Stimulated activated memory B cell treated with anti-CD40 and anti-IgM and Interleukin-4, amounts not matched to agents 10 μg/mL and 1 μg/mL and 100 μg/mL, for 72 hours (primary cell): ENCODE data around the gene ZNF827.
"Not testable (repeated sequence)": the region's sequence is repeated elsewhere in the genome, so short reads cannot be mapped to it uniquely, and the experiment has no call there.

Experiments used
- ATAC-seq: fragments of 150-1000 bp; cut with Tn5 transposase; 2 replicates; pipeline ENCODE4 v1.10.0; 2021
- H3K27ac Mint-ChIP-seq: one replicate; pipeline ENCODE4 v1.8.0; 2022; ENCODE audit warnings: mild to moderate bottlenecking, mixed read lengths
- H3K27me3 Mint-ChIP-seq: one replicate; pipeline ENCODE4 v1.8.0; 2022; ENCODE audit warnings: mixed read lengths
- H3K36me3 Mint-ChIP-seq: one replicate; pipeline ENCODE4 v1.8.0; 2022; ENCODE audit warnings: mixed read lengths
- H3K4me1 Mint-ChIP-seq: one replicate; pipeline ENCODE4 v1.8.0; 2022; ENCODE audit warnings: mixed read lengths
- H3K4me3 Mint-ChIP-seq: one replicate; pipeline ENCODE4 v1.8.0; 2022; ENCODE audit warnings: mild to moderate bottlenecking, moderate library complexity, mixed read lengths
- H3K9me3 Mint-ChIP-seq: one replicate; pipeline ENCODE4 v1.8.0; 2022; ENCODE audit warnings: mixed read lengths

Gene ZNF827

DNA sequence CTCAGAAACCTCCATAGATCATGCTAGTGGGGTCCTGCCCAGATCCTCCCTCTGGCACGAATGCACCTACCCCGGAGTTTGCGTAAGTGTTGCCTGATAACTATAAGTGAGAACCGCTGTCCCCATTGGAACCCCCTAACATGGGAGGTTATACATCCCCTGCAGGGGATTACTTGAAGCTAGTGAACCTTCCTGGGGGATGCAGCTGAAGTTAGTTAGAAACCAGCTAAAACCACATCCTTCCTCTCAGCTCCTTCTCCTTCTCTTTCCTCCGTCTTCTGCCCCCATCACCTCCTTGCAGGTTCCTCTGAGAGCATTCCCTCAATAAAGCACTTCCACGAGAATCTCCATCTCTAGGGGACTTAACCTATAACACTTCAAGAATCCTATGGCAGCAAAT lies 95.0 kb downstream of the ZNF827 start:
- peaks cover 62% of the 10 kb centered on the region for H3K36me3 Mint-ChIP-seq
- ATAC-seq, result no peak

DNA sequence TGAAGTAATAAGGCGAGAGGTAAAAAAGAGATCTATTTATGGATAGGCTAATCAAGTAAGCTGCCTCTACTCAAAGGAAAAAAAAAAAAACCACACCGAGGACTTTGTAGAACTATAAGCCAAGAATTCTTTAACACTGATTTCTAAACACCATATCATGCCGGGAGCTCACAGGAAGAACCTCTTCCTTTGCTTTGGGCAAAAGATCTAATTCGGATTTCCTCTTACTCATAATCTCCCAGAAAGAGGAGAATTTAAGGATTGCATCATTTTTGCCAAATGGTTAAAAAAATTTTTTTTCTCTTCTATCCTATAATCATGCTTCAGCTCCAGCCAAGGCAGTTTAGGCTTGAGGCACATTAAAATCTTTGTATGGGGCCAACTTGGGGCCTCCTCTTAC lies 95.5 kb downstream of the ZNF827 start:
- Mint-ChIP-seq H3K4me3 (no peak overlapping the region), H3K36me3 (peaks cover 61% of the 10 kb centered on the region), H3K4me1 (peaks cover 12% of the 10 kb centered on the region), H3K27me3 (no peaks in the 10 kb centered on the region), H3K27ac (peak overlapping the region; percentile 18), H3K9me3 (no peaks in the 10 kb centered on the region)
- ATAC-seq, result no peak

More for the DNA sequence above, 95.0 kb downstream of the ZNF827 start:
- H3K4me3 Mint-ChIP-seq, result no peak overlapping the region
- no peaks in the 10 kb centered on the region for H3K9me3 Mint-ChIP-seq
- no peaks in the 10 kb centered on the region for H3K27me3 Mint-ChIP-seq
- peak overlapping the region; percentile 18 for H3K27ac Mint-ChIP-seq
- peaks cover 12% of the 10 kb centered on the region for H3K4me1 Mint-ChIP-seq

DNA sequence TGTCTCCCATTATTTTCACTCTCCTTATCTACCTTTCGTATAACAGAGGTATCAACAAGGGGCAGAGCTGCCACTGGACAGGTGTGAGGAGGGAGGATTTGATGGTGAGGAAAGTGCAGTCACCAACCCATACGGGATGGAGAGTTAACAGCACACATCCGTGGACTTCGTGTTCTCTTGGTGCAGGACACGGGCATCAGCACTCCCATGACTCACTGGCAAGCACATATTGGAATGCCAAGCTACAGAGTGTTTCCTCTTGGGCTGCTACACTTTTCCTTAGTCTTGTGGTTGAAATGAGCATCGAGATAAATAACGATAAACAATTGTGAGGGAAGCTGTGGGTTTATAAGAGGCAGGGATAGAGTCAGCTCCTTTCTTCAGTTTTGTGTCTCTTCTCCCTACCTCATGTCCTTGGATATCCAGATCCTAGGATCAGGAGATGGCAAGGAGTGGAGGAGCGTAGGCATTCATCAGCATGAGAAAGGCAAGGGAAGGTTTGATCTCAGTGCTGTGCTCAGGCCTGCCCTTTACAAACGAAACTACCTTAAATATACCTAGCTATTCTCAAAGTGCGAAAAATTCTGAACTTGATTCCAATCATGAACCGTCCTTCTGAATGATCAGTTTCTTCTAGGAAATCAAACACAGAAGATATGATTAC lies 96.3 kb downstream of the ZNF827 start:
- peaks cover 12% of the 10 kb centered on the region for H3K4me1 Mint-ChIP-seq
- peaks cover 60% of the 10 kb centered on the region for H3K36me3 Mint-ChIP-seq
- H3K27ac Mint-ChIP-seq, result peak overlapping the region; percentile 42
- no peaks in the 10 kb centered on the region for H3K27me3 Mint-ChIP-seq
- no peak overlapping the region for H3K4me3 Mint-ChIP-seq
- no peaks in the 10 kb centered on the region for H3K9me3 Mint-ChIP-seq
- no peak for ATAC-seq

DNA sequence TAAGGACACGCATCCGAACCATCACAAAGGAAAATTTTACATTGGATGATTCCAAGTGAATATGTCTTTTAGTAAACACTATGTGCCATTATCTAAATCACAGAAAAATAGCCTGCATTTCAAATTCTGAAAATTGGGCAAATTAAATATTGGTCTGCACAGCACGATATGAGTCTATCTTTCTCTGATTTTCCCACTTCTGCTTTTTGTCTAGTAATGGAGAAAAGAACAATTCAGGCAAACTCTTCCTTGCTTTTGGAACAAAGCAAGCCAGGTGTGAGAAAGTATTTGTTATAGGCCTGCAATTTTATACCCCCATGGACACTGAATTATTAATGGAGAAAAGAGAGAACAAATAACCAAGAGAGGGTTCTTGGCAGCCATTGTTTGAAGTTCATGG lies 97.8 kb downstream of the ZNF827 start:
- H3K27me3 Mint-ChIP-seq, result no peaks in the 10 kb centered on the region
- peaks cover 64% of the 10 kb centered on the region for H3K36me3 Mint-ChIP-seq
- no peaks in the 10 kb centered on the region for H3K9me3 Mint-ChIP-seq
- no peak for ATAC-seq
- no peak overlapping the region for H3K27ac Mint-ChIP-seq
- H3K4me3 Mint-ChIP-seq, result no peak overlapping the region
- peaks cover 12% of the 10 kb centered on the region for H3K4me1 Mint-ChIP-seq

DNA sequence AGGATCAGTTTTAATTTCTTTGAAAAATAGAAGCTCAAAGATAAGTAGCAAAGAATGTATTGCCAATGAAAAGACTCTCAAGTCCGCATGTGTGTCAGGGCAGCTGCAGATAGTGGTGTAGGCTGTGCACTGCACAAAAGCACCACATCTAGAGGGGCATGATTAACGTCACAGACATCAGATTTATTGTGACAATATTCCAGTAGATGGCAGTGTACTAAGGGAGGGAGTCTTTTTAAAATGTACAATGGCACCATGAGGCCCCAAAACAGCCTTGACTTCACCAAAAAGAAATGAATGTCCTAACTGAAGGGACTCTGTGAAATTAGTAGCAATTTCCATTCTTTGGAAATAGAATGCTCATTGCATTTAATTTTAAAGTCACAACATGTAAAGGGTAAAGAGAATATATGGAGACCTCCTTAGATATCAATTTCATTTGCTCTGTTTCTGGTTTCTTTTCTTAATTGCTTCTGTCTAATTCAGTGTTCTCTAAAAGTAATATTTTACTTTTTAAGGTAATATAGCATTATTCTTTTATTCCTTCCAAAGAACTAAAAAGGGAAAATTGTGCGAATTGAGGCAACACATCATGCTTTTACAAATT lies 98.4 kb downstream of the ZNF827 start:
- H3K9me3 Mint-ChIP-seq, result no peaks in the 10 kb centered on the region
- H3K4me3 Mint-ChIP-seq, result no peak overlapping the region
- H3K27me3 Mint-ChIP-seq, result no peaks in the 10 kb centered on the region
- H3K4me1 Mint-ChIP-seq, result peaks cover 12% of the 10 kb centered on the region
- ATAC-seq, result peak; percentile 64
- H3K36me3 Mint-ChIP-seq, result peaks cover 64% of the 10 kb centered on the region
- no peak overlapping the region for H3K27ac Mint-ChIP-seq

DNA sequence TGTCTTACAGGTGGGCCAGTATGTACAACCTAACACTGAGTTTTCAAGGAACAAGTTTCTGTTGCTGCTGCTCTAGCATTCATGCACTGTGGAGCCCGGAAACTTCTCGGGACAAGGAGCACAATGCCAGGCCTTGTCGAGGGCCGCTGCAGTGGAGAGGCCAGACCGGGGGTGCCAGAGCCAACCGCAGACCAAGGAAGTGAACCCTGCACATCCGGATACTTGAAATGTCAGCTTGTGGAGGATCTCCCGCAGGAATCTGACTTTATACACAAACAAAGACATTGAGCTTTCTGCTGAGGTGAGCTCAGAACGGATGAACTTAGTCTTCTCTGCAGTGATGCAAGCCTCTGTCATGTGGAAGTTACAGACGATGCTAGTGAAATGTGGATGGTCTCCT lies 99.5 kb downstream of the ZNF827 start:
- Mint-ChIP-seq H3K9me3 (no peaks in the 10 kb centered on the region), H3K27me3 (no peaks in the 10 kb centered on the region), H3K4me1 (peaks cover 9% of the 10 kb centered on the region), H3K36me3 (peaks cover 65% of the 10 kb centered on the region), H3K4me3 (no peak overlapping the region), H3K27ac (no peak overlapping the region)
- ATAC-seq, result no peak

DNA sequence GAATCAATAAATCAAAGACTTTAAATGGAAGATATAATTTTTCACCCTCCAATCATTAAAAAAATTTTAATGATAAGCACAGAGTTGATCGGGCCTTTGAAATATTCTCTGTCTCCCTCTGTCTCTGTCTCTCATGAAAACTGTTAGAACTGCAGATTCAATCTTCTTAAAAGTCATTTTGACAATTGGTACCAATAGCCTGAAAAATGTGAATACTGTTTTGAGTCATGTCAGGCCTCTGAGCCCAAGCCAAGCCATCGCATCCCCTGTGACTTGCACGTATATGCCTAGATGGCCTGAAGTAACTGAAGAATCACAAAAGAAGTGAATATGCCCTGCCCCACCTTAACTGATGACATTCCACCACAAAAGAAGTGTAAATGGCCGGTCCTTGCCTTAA lies 106.2 kb downstream of the ZNF827 start:
- not testable (repeated sequence) for H3K9me3 Mint-ChIP-seq, H3K27me3 Mint-ChIP-seq, H3K4me3 Mint-ChIP-seq, ATAC-seq
- peak overlapping the region; percentile 23 for H3K27ac Mint-ChIP-seq
- H3K4me1 Mint-ChIP-seq, result peaks cover 40% of the 10 kb centered on the region
- peaks cover 66% of the 10 kb centered on the region for H3K36me3 Mint-ChIP-seq

DNA sequence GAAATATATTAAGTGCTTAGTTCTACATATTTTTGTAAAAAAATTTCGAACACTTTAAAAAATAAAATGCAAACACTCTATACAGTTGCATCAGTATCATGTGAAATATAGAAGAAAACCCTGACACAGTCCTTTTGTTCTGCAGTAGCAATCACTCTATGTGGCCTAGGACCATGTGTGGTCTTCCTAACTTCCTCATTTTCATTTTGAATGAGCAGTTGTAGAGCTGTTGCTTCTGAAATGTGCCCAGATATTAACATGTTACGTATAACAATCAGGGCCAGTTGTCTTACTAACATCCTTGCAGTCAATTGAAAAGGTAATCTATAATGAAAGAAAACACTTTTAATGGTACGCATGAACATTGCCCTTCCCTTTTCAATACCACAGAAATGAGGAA lies 107.9 kb downstream of the ZNF827 start:
- Mint-ChIP-seq H3K4me1 (peaks cover 40% of the 10 kb centered on the region), H3K27me3 (no peaks in the 10 kb centered on the region), H3K36me3 (peaks cover 60% of the 10 kb centered on the region), H3K4me3 (no peak overlapping the region), H3K27ac (no peak overlapping the region), H3K9me3 (peaks cover 3% of the 10 kb centered on the region)
- peak; percentile 87 for ATAC-seq

DNA sequence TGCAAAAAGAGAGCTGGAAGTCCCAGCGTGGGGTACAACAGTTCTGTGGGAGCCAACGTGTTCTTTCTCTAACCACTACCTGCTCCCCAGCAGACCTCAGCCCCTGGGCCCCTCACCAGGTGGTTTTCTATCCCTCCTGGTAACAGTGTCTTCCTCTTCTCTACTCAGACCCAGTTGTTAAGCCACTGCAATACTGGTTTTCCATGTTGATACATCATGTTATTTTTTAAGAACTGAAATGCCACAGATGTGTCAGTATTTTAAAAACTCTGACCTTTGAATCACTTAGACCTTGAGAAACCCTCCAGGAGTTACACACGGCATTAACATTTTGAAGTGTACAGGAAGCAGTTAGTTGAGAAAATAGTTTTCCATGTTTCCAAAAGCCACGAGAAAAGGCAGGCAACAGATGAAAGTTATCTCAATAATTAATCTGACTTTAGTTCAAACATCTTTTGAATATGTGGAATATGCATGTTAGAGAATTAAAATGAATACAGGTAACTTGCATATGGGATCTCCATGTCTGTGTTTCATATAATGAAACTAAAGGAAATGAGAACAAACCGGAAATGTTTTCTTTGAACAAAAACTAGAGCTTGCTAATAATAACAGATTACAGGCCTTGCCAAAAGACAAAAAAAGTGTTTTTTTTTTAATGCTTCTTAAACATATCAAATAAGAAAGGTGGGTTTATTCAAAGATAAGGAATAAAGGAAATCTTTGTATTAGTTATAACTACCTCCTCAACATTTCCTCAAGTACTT lies 108.8 kb downstream of the ZNF827 start:
- H3K36me3 Mint-ChIP-seq, result peaks cover 60% of the 10 kb centered on the region
- H3K4me3 Mint-ChIP-seq, result peak overlapping the region; percentile 10
- peaks cover 3% of the 10 kb centered on the region for H3K9me3 Mint-ChIP-seq

DNA sequence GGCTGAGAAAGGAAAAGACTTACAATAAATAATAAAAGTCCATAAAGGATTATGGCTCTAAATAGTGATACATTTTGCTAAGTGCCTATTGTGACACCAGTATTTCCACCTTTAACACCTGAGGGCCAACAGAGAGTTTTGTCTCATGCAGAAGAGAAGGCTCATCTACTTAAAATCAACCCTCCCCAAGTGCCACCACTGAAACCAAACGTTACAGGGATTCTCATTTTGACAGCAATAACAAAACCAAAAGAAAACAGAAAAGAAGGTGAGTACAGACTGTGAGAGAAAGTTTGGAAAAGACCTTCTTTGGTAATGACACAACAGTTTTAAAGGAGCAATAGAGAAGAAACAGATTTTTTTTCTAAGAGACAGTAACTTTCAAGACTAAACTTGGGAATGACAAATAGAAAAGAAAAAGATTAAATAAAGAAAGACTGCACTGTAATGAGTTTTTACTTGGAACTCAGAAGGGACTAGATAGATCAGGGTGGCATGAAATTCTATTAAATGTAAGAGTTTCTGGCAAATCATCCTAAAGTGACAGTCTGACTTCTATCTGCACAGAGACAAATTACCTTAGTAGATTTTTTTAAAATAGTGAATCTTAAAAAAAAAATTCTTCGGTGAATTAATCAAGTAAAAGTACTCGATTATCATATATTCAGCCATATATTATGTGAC lies 109.7 kb downstream of the ZNF827 start:
- Mint-ChIP-seq H3K9me3 (peaks cover 3% of the 10 kb centered on the region), H3K36me3 (peaks cover 60% of the 10 kb centered on the region), H3K27ac (peak overlapping the region; percentile 69), H3K4me1 (peaks cover 51% of the 10 kb centered on the region), H3K4me3 (no peak overlapping the region), H3K27me3 (no peaks in the 10 kb centered on the region)
- peak; percentile 59 for ATAC-seq

More for the DNA sequence above, 108.8 kb downstream of the ZNF827 start:
- peak; percentile 75 for ATAC-seq
- H3K27me3 Mint-ChIP-seq, result no peaks in the 10 kb centered on the region
- peaks cover 43% of the 10 kb centered on the region for H3K4me1 Mint-ChIP-seq
- H3K27ac Mint-ChIP-seq, result peak overlapping the region; percentile 69

DNA sequence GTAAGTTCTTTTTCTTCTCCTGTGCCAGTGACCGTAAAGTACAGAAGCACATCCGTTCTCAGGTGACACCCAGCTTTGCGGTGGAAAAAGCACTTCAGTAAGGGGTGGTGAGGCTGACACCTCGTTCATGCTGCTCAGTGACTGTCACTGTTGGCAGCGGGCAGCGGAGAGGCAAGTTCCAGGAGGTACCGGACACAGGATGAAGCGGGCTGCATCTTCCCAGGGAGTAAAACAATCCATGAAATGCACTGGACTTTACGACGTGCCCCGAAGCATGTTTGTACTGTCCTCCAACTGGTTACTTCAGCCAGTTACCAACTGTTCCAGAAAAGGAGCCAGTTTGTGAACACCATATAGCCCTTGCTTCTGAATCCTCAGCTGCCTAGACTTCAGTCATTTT lies 110.7 kb downstream of the ZNF827 start:
- ATAC-seq, result no peak
- Mint-ChIP-seq H3K27ac (no peak overlapping the region), H3K27me3 (no peaks in the 10 kb centered on the region), H3K4me3 (no peak overlapping the region), H3K36me3 (peaks cover 55% of the 10 kb centered on the region), H3K9me3 (peaks cover 3% of the 10 kb centered on the region), H3K4me1 (peaks cover 50% of the 10 kb centered on the region)

DNA sequence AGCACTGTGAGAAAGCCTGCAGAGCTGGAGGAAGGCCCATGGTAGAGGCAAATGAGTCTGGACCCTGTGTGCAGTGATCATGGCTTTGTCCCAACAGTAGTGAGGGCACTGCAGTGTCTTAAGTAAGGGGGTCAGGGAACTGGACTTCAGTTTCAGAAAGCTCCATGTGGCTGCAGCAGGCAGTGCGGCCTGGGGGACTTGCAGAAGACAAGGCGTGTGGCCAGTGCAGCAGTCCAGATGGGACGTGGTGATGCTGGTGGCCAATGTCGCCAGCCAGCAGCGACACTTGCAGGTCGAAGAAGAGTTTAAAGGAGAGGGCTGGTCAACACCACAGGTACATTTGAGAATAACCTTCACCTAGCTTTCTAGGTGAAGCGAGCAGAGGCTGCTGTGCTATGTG lies 113.4 kb downstream of the ZNF827 start:
- Mint-ChIP-seq H3K4me1 (peaks cover 38% of the 10 kb centered on the region), H3K36me3 (peaks cover 57% of the 10 kb centered on the region)

DNA sequence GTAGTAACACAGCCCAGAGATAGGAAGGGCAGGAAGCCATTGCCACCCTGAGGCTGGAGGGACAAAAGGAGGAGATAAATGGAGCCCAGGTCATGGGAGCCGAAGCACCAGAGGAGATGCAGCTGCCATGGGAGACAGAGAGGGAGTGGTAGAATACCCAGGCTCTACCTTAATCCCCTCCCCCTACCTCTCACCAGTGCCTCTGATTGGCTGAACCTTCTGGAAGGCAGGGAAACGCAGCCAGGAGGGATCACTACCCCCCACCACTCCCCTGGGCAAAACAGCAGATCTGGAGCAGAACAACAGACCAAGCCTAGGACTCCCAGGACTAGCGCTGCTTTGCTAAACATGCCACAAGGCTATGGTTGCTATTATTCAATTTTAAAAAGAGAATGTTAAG lies 114.2 kb downstream of the ZNF827 start:
- H3K36me3 Mint-ChIP-seq, result peaks cover 65% of the 10 kb centered on the region
- H3K27me3 Mint-ChIP-seq, result no peaks in the 10 kb centered on the region
- no peak overlapping the region for H3K4me3 Mint-ChIP-seq
- H3K27ac Mint-ChIP-seq, result peak overlapping the region; percentile 30
- no peak for ATAC-seq
- H3K9me3 Mint-ChIP-seq, result no peaks in the 10 kb centered on the region
- H3K4me1 Mint-ChIP-seq, result peaks cover 33% of the 10 kb centered on the region

More for the DNA sequence above, 113.4 kb downstream of the ZNF827 start:
- no peaks in the 10 kb centered on the region for H3K9me3 Mint-ChIP-seq
- H3K4me3 Mint-ChIP-seq, result no peak overlapping the region
- no peak overlapping the region for H3K27ac Mint-ChIP-seq
- no peak for ATAC-seq
- H3K27me3 Mint-ChIP-seq, result no peaks in the 10 kb centered on the region

DNA sequence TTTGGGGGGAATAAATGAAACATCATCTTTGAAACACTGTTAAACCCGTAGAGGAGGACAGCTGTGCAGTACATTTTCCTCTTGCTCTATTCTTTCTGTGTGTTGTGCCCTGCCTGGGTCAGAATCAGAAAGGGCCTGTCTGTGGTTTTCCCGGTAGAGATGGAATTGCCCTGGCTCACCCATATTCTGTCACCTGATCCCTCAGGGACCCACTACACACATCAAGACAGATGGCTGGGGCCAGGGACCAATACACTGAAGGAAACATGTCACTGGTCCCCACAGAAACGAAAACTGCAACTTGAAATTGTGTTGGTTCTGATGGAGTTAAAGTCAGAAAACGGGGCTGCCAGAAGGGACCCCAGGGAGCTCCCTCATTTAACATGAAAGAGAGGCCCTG lies 114.9 kb downstream of the ZNF827 start:
- Mint-ChIP-seq H3K27ac (peak overlapping the region; percentile 30), H3K9me3 (no peaks in the 10 kb centered on the region), H3K27me3 (no peaks in the 10 kb centered on the region), H3K4me3 (no peak overlapping the region), H3K4me1 (peaks cover 25% of the 10 kb centered on the region), H3K36me3 (peaks cover 69% of the 10 kb centered on the region)
- peak; percentile 53 for ATAC-seq

DNA sequence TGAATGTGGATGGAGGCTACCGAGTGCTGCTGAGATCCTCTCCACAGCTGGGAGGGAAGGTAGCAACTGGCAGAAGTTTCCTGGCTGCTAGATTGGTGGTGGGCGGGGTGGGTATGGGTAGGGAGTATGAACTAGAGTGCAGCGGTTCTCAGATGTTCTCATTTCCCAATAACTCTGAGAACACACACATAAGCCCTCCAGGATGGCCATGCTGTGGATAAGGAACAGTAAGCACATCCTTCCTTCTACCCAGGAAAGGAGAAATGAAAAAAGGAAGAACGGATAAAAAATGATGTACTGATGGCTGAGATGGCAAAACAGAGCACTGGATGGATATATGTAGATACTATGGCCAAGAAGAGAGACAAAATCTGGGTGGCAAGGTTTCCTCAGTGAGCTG lies 116.0 kb downstream of the ZNF827 start:
- Mint-ChIP-seq H3K36me3 (peaks cover 68% of the 10 kb centered on the region), H3K27ac (no peak overlapping the region), H3K27me3 (no peaks in the 10 kb centered on the region), H3K4me3 (no peak overlapping the region), H3K4me1 (peaks cover 20% of the 10 kb centered on the region), H3K9me3 (no peaks in the 10 kb centered on the region)
- ATAC-seq, result no peak
